SK-N-MC (cell line): Measurements from ENCODE around the gene PPA2.

Experiments used
- EZH2 ChIP-seq: fragments of 200-600 bp; sonication (generic); IDR thresholded peaks from one replicate; pipeline ENCODE4 v1.6.1; 2017; ENCODE audit warnings: antibody characterized with exemption
- POLR2AphosphoS5 ChIP-seq: IDR thresholded peaks from 2 replicates; pipeline ENCODE4 v1.6.1; 2012; ENCODE audit warnings: mild to moderate bottlenecking, low read depth, low read length, borderline replicate concordance

DNA sequence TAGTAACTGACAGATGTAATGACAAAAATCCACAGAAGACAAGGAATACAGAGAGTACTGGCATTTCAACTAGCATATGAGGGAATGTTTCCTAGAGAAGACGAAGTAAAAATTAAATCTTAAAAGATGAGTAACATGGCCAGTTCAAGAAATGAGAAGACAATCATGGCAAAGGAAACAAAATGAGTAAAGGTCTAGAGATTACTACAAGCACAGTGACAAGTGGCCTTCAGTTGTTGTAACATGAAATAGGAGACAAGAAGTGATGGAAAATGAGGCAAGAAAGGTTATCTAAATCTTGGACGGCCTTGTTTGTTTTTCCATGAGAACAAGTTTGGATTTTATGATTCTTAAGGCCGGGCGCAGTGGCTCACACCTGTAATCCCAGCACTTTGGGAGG is 81.0 kb downstream of the PPA2 start:
- TF ChIP-seq POLR2AphosphoS5 (no peak), EZH2 (no peak)
